ENCODE measurements around the gene B4GAT1. TPM values are rescaled to one million over a fixed set of nuclear protein-coding genes. Genes with fewer than 3 reads are reported as not detected.

Gene B4GAT1
- total and polyA plus RNA-seq, 2 donors (not counting 3 experiments of a cell fraction or from before 2014, with no cell fraction given): 21.2 to 21.6 TPM

DNA sequence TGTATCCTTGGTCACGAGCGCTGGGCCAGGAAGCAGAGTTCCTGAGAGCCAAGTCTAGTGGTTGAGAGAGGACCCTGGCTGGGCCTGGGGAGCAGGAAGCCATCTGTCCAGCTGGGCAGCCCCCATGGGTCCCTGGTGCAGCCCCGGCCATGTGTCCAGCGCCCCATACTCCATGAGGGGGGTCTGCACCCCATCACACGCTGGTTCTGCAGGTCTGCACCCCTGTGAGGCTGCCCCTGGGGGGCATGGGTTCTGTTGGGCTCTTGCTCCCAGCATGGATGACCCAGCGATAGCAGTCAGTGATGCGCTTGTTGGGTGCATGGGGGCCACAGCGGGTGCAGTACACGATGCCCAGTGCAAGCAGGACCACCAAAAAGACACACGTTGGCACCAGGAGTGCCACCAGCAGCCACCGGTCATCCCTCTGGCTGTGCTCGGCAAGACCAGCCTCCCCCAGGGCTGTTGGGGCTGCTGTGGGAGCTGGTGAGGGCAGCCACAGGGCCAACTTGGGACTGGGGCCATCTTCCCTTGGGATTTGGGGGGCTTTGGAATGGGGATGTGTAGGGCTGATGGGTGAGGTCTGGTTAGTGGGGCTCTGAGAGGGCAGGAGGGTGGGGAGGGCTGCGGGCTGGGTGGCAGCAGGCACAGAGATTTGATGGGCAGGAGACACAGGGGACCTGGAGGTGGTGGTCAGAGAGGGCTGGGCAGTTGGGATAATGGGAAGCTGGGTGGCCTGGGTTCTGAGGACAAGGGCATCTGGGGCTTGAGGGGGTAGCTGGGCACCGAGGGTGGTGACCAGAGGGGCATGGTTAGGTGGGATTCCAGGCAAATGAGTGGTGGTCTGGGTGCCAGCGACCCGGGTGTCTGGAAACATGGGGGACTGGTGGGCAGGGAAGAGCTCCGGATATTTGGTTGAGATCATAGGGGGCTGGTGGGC is 32.6 kb downstream of the B4GAT1 start:
- Histone ChIP-seq H3K4me2 (ENCODE audit: insufficient read depth, low read length) (no peak overlapping the region), H2AFZ (ENCODE audit: low read depth, low read length) (no peak overlapping the region), H3K27me3 (ENCODE audit: control insufficient read depth in 2 of 2, insufficient read depth in 2 of 2, low read length in 2 of 2) (peaks cover 6 to 7% of the 10 kb centered on the region in 2 experiments), H3K9ac (replicated peaks; ENCODE audit: extremely low read depth, insufficient read depth, low read length) (no peak overlapping the region), H3K9me3 (replicated peaks; ENCODE audit: control insufficient read depth, insufficient read depth, low read length) (no peaks in the 10 kb centered on the region), H3K4me3 (replicated peaks in 1 of 3; ENCODE audit: insufficient read depth in 1 of 3, low read depth in 1 of 3, low read length in 3 of 3) (no peak overlapping the region), H4K20me1 (replicated peaks; ENCODE audit: control insufficient read depth, extremely low read depth, insufficient read depth, low read length) (no peaks in the 10 kb centered on the region), H3K9me1 (replicated peaks; ENCODE audit: control insufficient read depth, extremely low read depth, insufficient read depth, low read length) (no peaks in the 10 kb centered on the region), H3K36me3 (ENCODE audit: control insufficient read depth in 2 of 2, extremely low read depth in 1 of 2, insufficient read depth in 2 of 2, low read length in 2 of 2) (no peaks in the 10 kb centered on the region), H3K27ac (ENCODE audit: insufficient read depth, low read depth, low read length) (no peak overlapping the region), H3K79me2 (ENCODE audit: control insufficient read depth, insufficient read depth, low read length) (no peaks in the 10 kb centered on the region), H3K4me1 (ENCODE audit: control insufficient read depth, extremely low read depth, insufficient read depth, low read length) (peaks cover 4% of the 10 kb centered on the region)
- ChIA-PET CTCF (interaction anchor here (1.4 to 9.5 kb wide), 2 partner anchors 18 to 74 kb away, joined by 3 to 225 read pairs; partner anchors contain the start of gene RIN1), POLR2A (no interaction called here)
- BruUV-seq (replicated peaks): no TSS peak
- DNase-seq (ENCODE audit: low read depth, low spot score): no peak
- FAIRE-seq: no peak
- TF ChIP-seq, protein P1, sequence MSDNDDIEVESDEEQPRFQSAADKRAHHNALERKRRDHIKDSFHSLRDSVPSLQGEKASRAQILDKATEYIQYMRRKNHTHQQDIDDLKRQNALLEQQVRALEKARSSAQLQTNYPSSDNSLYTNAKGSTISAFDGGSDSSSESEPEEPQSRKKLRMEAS (IDR thresholded peaks at IDR 0.05; ENCODE audit: insufficient read depth, insufficient read length): no peak
- TF ChIP-seq EZH2 (IDR thresholded peaks at IDR 0.05; ENCODE audit: borderline replicate concordance, low read depth, low read length, severe bottlenecking) (no peak), POLR2AphosphoS5 (IDR thresholded peaks at IDR 0.05; ENCODE audit: insufficient read depth, low read depth, low read length) (no peak), FOS (IDR thresholded peaks at IDR 0.05; ENCODE audit: borderline replicate concordance, insufficient read depth, low read length) (no peak), MYC (IDR thresholded peaks at IDR 0.05; ENCODE audit: low read depth, low read length) (no peak), JUN (IDR thresholded peaks at IDR 0.05; ENCODE audit: borderline replicate concordance, insufficient read depth, insufficient read length, low read depth) (no peak), GATA2 (IDR thresholded peaks at IDR 0.05; ENCODE audit: insufficient read depth, insufficient read length, low read depth, low read length) (no peak), POLR2A (IDR thresholded peaks at IDR 0.05; ENCODE audit: low read depth, low read length) (no peak)
- TF ChIP-seq, protein P2, sequence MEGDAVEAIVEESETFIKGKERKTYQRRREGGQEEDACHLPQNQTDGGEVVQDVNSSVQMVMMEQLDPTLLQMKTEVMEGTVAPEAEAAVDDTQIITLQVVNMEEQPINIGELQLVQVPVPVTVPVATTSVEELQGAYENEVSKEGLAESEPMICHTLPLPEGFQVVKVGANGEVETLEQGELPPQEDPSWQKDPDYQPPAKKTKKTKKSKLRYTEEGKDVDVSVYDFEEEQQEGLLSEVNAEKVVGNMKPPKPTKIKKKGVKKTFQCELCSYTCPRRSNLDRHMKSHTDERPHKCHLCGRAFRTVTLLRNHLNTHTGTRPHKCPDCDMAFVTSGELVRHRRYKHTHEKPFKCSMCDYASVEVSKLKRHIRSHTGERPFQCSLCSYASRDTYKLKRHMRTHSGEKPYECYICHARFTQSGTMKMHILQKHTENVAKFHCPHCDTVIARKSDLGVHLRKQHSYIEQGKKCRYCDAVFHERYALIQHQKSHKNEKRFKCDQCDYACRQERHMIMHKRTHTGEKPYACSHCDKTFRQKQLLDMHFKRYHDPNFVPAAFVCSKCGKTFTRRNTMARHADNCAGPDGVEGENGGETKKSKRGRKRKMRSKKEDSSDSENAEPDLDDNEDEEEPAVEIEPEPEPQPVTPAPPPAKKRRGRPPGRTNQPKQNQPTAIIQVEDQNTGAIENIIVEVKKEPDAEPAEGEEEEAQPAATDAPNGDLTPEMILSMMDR (IDR thresholded peaks at IDR 0.05; ENCODE audit: extremely low read depth in 1 of 2, insufficient read depth in 1 of 2, low read depth in 1 of 2, low read length in 2 of 2): no peak
- intact Hi-C loops (cut with micrococcal nuclease): loop anchor here (5.0 kb wide), 1 partner anchor 122 kb away; the partner anchor contains the start of gene MRPL11
- dilution Hi-C loops (cut with MboI; ENCODE audit: extremely low pct_ligation_motif_present, low sequenced_read_pairs): no loop called here
